Ammon's horn (tissue), 1 donor: ENCODE data around the gene SYNPO2.

ENCODE experiments used
- DNase-seq: peaks from one replicate; pipeline ENCODE4 v3.0.0-alpha.2; 2016; ENCODE audit warnings: low spot score

The SYNPO2 gene

GRCh38 chr4:118930255-118930654, 41.6 kb downstream of the SYNPO2 start:
- DNase-seq: no peak

GRCh38 chr4:118931786-118932185, 43.1 kb downstream of the SYNPO2 start:
- no peak for DNase-seq

GRCh38 chr4:118935819-118936218, 47.2 kb downstream of the SYNPO2 start:
- no peak for DNase-seq

GRCh38 chr4:118936406-118936805, 47.8 kb downstream of the SYNPO2 start:
- no peak for DNase-seq

- DNase-seq: peak; percentile 13
Measured at GRCh38 chr4:118939169-118939783, 50.6 kb downstream of the SYNPO2 start.

GRCh38 chr4:118941149-118941548, 52.5 kb downstream of the SYNPO2 start:
- DNase-seq: no peak

- no peak for DNase-seq
Measured at GRCh38 chr4:118941799-118942198, 53.1 kb downstream of the SYNPO2 start.

- DNase-seq: no peak
Measured at GRCh38 chr4:118942465-118942864, 53.8 kb downstream of the SYNPO2 start.

- DNase-seq: no peak
Measured at GRCh38 chr4:118947095-118947494, 58.4 kb downstream of the SYNPO2 start.

- no peak for DNase-seq
Measured at GRCh38 chr4:118948545-118949144, 60.0 kb downstream of the SYNPO2 start.

GRCh38 chr4:118950224-118950623, 61.6 kb downstream of the SYNPO2 start:
- no peak for DNase-seq

- no peak for DNase-seq
Measured at GRCh38 chr4:118950929-118951570, 62.4 kb downstream of the SYNPO2 start.

GRCh38 chr4:118953276-118953675, 64.6 kb downstream of the SYNPO2 start:
- no peak for DNase-seq

- peak; percentile 70 for DNase-seq
Measured at GRCh38 chr4:118954246-118954645, 65.6 kb downstream of the SYNPO2 start.

- no peak for DNase-seq
Measured at GRCh38 chr4:118955515-118955914, 66.9 kb downstream of the SYNPO2 start.

- DNase-seq: no peak
Measured at GRCh38 chr4:118957722-118958445, 69.2 kb downstream of the SYNPO2 start.

GRCh38 chr4:118962540-118962939, 73.9 kb downstream of the SYNPO2 start:
- DNase-seq: no peak

- DNase-seq: no peak
Measured at GRCh38 chr4:118964891-118965411, 76.3 kb downstream of the SYNPO2 start.

GRCh38 chr4:118967393-118967792, 78.7 kb downstream of the SYNPO2 start:
- no peak for DNase-seq

- DNase-seq: peak; percentile 77
Measured at GRCh38 chr4:118968005-118968404, 79.4 kb downstream of the SYNPO2 start.

GRCh38 chr4:118968813-118969212, 80.2 kb downstream of the SYNPO2 start:
- DNase-seq: no peak

GRCh38 chr4:118969359-118969758, 80.7 kb downstream of the SYNPO2 start:
- peak; percentile 51 for DNase-seq

- no peak for DNase-seq
Measured at GRCh38 chr4:118972167-118972566, 83.5 kb downstream of the SYNPO2 start.
